K562 (cell line): ENCODE measurements around the gene LBH. TPM values are rescaled to one million over a fixed set of nuclear protein-coding genes. Genes with fewer than 3 reads are reported as not detected.

Experiments used
- BHLHE40 ChIP-seq: IDR thresholded peaks from 2 replicates; pipeline ENCODE4 v1.6.1; 2011; ENCODE audit warnings: low read length, improper control_type of control experiment
- CREB1 ChIP-seq, 2 experiments: sonication (generic) in 1 of 2; formaldehyde crosslinking in 1 of 2; IDR thresholded peaks; 2 replicates each; pipeline versions ENCODE4 v1.6.1 to v1.8.0; 2012 to 2022; ENCODE audit warnings: inconsistent platforms in 1 of 2, mild to moderate bottlenecking in 1 of 2, missing genetic modification reagents in 1 of 2, moderate library complexity in 1 of 2
- EHMT2 ChIP-seq: fragments of 450-650 bp; IDR thresholded peaks from 2 replicates; pipeline ENCODE4 v1.6.1; 2018; ENCODE audit warnings: antibody characterized with exemption
- FOXK1 ChIP-seq: sonication (generic); formaldehyde crosslinking; IDR thresholded peaks from 2 replicates; pipeline ENCODE4 v1.8.0; 2022; ENCODE audit warnings: missing genetic modification reagents, mild to moderate bottlenecking, borderline replicate concordance
- MYNN ChIP-seq, 2 experiments: sonication (generic); formaldehyde crosslinking in 1 of 2; IDR thresholded peaks; 2 replicates each; pipeline versions ENCODE4 v1.5.0 to v1.6.1; 2016 to 2020; ENCODE audit warnings: antibody characterized with exemption in 1 of 2, missing genetic modification reagents in 1 of 2
- NCOA6 ChIP-seq: fragments of 450-650 bp; IDR thresholded peaks from 2 replicates; pipeline ENCODE4 v1.6.1; 2017; ENCODE audit warnings: mild to moderate bottlenecking
- NFE2L1 ChIP-seq: fragments of 450-650 bp; IDR thresholded peaks from 2 replicates; pipeline ENCODE4 v1.6.1; 2016; ENCODE audit warnings: missing genetic modification characterization, low read depth, mild to moderate bottlenecking, missing compliant biosample characterization, moderate library complexity, borderline replicate concordance
- NFIX ChIP-seq: fragments of 250-450 bp; sonication (Bioruptor Pico); IDR thresholded peaks from 2 replicates; pipeline ENCODE4 v1.4.0; 2020; ENCODE audit warnings: low read depth, mild to moderate bottlenecking, moderate library complexity
- NONO ChIP-seq, 2 experiments: fragments of 200-400 bp in 1 of 2; fragments of 450-650 bp in 1 of 2; formaldehyde crosslinking in 1 of 2; IDR thresholded peaks; 2 replicates each; pipeline ENCODE4 v1.6.1; 2017; ENCODE audit warnings: low read depth in 2 of 2, mild to moderate bottlenecking in 2 of 2, moderate library complexity in 2 of 2, low read length in 1 of 2
- POLR2A ChIP-seq: fragments of 450-650 bp; conservative IDR thresholded peaks from 2 replicates; pipeline ENCODE4 v1.6.1; 2016
- PTTG1 ChIP-seq: fragments of 450-650 bp; IDR thresholded peaks from 2 replicates; pipeline ENCODE4 v1.6.1; 2016; ENCODE audit warnings: low read depth, mild to moderate bottlenecking, missing genetic modification characterization, missing compliant biosample characterization
- RFX1 ChIP-seq: fragments of 450-650 bp; IDR thresholded peaks from 2 replicates; pipeline ENCODE4 v1.6.1; 2016; ENCODE audit warnings: mild to moderate bottlenecking, moderate library complexity
- TCF7L2 ChIP-seq: fragments of 150-350 bp; IDR thresholded peaks from 2 replicates; pipeline ENCODE4 v1.6.1; 2016; ENCODE audit warnings: low read depth, mild to moderate bottlenecking, low read length, moderate library complexity
- ZFP1 ChIP-seq: fragments of 450-650 bp; formaldehyde crosslinking; IDR thresholded peaks from 2 replicates; pipeline ENCODE4 v1.4.0; 2020; ENCODE audit warnings: mild to moderate bottlenecking, mixed read lengths
- ZFP36 ChIP-seq: fragments of 150-350 bp; IDR thresholded peaks from 2 replicates; pipeline ENCODE4 v1.6.1; 2018; ENCODE audit warnings: low read length, low read depth; ENCODE audit not compliant: partially characterized antibody
- ZNF592 ChIP-seq: fragments of 450-650 bp; IDR thresholded peaks from 2 replicates; pipeline ENCODE4 v1.6.1; 2017; ENCODE audit warnings: antibody characterized with exemption, mild to moderate bottlenecking
- ZNF77 ChIP-seq: fragments of 250-450 bp; sonication (Bioruptor Pico); IDR thresholded peaks from 2 replicates; pipeline ENCODE4 v1.5.0; 2020
- ZSCAN29 ChIP-seq: fragments of 450-650 bp; IDR thresholded peaks from 2 replicates; pipeline ENCODE4 v1.6.1; 2017
- polyA plus RNA-seq, 8 experiments: library from polyadenylated mRNA; depleted of rRNA in 4 of 8; stranded (reverse) in 5 of 8; unstranded in 3 of 8; fragments of >200 nt; fragmentation: Nextera tagmentation in 2 of 8; fragmentation: Illumina TruSeq in 1 of 8; extraction: Ambion mirVana in 2 of 8; extraction: Trizol in 1 of 8; gene quantifications; 2 replicates each; pipeline versions ENCODE4 v1.2.1 to v1.2.3, GENCODE V29; 2011 to 2014; ENCODE audit warnings: inconsistent platforms in 1 of 8, missing spikeins in 1 of 8
- total RNA-seq, 7 experiments: library from RNA; depleted of rRNA in 6 of 7; stranded (reverse); fragments of >200 nt in 6 of 7; fragmentation: Illumina TruSeq in 2 of 7; extraction: Trizol in 2 of 7; gene quantifications; 2 replicates each; pipeline versions ENCODE4 v1.2.1 to v1.2.3, GENCODE V29; 2011 to 2021; ENCODE audit warnings: low replicate concordance in 1 of 7
- TF ChIP-seq, protein P1 (sequence below): IDR thresholded peaks from 3 replicates; pipeline ENCODE4 v1.6.1; 2011; ENCODE audit warnings: borderline replicate concordance, mild to moderate bottlenecking, moderate library complexity; ENCODE audit not compliant: insufficient read length; ENCODE audit errors: extremely low read depth
- TF ChIP-seq, protein P2 (sequence below): fragments of 250-450 bp; sonication (Bioruptor Pico); IDR thresholded peaks from 2 replicates; pipeline ENCODE4 v1.5.0; 2021

Gene LBH
- total and polyA plus RNA-seq, 9 of the 15 experiments (the other 6 are each of a cell fraction or from before 2014, with no cell fraction given) = 3.1 to 13.4 (median 7.4) TPM

- TF ChIP-seq NFIX (CRISPR knock-in tag) = no peak
- peak; percentile 72 for TF ChIP-seq BHLHE40
- TF ChIP-seq NFE2L1 = peak; percentile 12; the same call in 1 of the 2 replicates
- peak; percentile 40; the same call in 1 of the 2 replicates for TF ChIP-seq TCF7L2
- no peak for TF ChIP-seq PTTG1 (tag)
- TF ChIP-seq ZNF77 (CRISPR knock-in tag) = no peak
- TF ChIP-seq NONO (IDR thresholded peaks at IDR 0.05; ENCODE audit: low read depth in 2 of 2, low read length in 1 of 2) = no peak
- TF ChIP-seq FOXK1 (CRISPR knock-in tag) = no peak
- TF ChIP-seq NCOA6 = 0 out of 2 replicates have a peak, but pooled peaks have one; percentile 36
- TF ChIP-seq, protein P1, sequence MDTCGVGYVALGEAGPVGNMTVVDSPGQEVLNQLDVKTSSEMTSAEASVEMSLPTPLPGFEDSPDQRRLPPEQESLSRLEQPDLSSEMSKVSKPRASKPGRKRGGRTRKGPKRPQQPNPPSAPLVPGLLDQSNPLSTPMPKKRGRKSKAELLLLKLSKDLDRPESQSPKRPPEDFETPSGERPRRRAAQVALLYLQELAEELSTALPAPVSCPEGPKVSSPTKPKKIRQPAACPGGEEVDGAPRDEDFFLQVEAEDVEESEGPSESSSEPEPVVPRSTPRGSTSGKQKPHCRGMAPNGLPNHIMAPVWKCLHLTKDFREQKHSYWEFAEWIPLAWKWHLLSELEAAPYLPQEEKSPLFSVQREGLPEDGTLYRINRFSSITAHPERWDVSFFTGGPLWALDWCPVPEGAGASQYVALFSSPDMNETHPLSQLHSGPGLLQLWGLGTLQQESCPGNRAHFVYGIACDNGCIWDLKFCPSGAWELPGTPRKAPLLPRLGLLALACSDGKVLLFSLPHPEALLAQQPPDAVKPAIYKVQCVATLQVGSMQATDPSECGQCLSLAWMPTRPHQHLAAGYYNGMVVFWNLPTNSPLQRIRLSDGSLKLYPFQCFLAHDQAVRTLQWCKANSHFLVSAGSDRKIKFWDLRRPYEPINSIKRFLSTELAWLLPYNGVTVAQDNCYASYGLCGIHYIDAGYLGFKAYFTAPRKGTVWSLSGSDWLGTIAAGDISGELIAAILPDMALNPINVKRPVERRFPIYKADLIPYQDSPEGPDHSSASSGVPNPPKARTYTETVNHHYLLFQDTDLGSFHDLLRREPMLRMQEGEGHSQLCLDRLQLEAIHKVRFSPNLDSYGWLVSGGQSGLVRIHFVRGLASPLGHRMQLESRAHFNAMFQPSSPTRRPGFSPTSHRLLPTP = no peak
- peak; percentile 12 for TF ChIP-seq ZFP36
- TF ChIP-seq MYNN (IDR thresholded peaks at IDR 0.05) = peak; percentile 93
- TF ChIP-seq MYNN (CRISPR knock-in tag; IDR thresholded peaks at IDR 0.05) = no peak
- TF ChIP-seq ZFP1 = 0 out of 2 replicates have a peak, but pooled peaks have one; percentile 29
- TF ChIP-seq, protein P2, sequence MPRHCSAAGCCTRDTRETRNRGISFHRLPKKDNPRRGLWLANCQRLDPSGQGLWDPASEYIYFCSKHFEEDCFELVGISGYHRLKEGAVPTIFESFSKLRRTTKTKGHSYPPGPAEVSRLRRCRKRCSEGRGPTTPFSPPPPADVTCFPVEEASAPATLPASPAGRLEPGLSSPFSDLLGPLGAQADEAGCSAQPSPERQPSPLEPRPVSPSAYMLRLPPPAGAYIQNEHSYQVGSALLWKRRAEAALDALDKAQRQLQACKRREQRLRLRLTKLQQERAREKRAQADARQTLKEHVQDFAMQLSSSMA (CRISPR knock-in tag) = no peak
- TF ChIP-seq CREB1 (IDR thresholded peaks at IDR 0.05) = peak; percentile 65
- TF ChIP-seq CREB1 (CRISPR knock-in tag; IDR thresholded peaks at IDR 0.05) = peak; percentile 57
- TF ChIP-seq ZSCAN29 = no peak
- TF ChIP-seq ZNF592 = peak; percentile 98
- TF ChIP-seq EHMT2 = peak; percentile 35; the same call in 1 of the 2 replicates
- peak; percentile 50; the same call in 1 of the 2 replicates for TF ChIP-seq POLR2A
- no peak for TF ChIP-seq RFX1
These were observed 21.7 kb downstream of the LBH start (continued) for GRCh38 chr2:30252723-30253701.
